ENCODE results near the gene TUBGCP4.

DNA sequence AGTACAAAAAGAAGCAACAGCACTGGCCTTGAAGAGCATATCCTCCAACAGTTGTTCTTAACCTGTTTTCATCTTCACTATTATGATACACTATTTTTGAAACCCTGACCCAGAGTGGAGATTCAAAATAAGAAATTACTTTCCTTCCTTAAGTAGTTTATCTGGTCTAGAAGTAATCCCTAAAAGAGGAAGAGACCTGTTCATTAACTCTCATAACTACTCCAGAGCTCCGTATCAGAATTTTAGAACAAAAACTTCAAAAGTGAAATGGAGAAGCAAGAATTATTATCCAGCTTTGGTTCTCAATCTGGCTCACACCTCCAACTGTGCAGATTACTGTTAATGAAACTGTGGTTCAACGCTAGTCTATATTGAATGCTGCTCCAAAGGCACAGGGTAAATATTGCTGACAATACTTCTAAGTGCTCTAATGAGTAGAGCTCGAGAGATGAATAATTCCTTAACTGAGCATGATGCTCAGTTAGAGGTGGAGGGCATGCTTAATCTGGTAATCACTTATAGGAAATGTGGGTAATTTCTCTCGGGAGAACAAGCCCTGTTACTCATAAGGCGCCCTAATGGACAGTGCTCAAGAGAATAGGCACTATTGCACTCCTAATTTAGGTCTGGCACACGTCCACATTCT, 45.7 kb upstream of the TUBGCP4 start:
- TF ChIP-seq, protein P1, sequence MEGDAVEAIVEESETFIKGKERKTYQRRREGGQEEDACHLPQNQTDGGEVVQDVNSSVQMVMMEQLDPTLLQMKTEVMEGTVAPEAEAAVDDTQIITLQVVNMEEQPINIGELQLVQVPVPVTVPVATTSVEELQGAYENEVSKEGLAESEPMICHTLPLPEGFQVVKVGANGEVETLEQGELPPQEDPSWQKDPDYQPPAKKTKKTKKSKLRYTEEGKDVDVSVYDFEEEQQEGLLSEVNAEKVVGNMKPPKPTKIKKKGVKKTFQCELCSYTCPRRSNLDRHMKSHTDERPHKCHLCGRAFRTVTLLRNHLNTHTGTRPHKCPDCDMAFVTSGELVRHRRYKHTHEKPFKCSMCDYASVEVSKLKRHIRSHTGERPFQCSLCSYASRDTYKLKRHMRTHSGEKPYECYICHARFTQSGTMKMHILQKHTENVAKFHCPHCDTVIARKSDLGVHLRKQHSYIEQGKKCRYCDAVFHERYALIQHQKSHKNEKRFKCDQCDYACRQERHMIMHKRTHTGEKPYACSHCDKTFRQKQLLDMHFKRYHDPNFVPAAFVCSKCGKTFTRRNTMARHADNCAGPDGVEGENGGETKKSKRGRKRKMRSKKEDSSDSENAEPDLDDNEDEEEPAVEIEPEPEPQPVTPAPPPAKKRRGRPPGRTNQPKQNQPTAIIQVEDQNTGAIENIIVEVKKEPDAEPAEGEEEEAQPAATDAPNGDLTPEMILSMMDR (conservative IDR thresholded peaks at IDR 0.05 in 1 of 2, IDR thresholded peaks at IDR 0.05 in 1 of 2; ENCODE audit: extremely low read depth in 1 of 2, insufficient read depth in 1 of 2, low read depth in 1 of 2, low read length in 2 of 2): no peak
- no peak for TF ChIP-seq EZH2 (IDR thresholded peaks at IDR 0.05; ENCODE audit: borderline replicate concordance, low read length)
